Measurements from ENCODE around the gene SLC49A3. TPM values are rescaled to one million over a fixed set of nuclear protein-coding genes. Genes with fewer than 3 reads are reported as not detected.

SLC49A3 gene
- total and polyA plus RNA-seq, 2 of the 13 experiments (the other 11 are each of a cell fraction or from before 2014, with no cell fraction given), result 0.07 to 0.17 TPM

DNA sequence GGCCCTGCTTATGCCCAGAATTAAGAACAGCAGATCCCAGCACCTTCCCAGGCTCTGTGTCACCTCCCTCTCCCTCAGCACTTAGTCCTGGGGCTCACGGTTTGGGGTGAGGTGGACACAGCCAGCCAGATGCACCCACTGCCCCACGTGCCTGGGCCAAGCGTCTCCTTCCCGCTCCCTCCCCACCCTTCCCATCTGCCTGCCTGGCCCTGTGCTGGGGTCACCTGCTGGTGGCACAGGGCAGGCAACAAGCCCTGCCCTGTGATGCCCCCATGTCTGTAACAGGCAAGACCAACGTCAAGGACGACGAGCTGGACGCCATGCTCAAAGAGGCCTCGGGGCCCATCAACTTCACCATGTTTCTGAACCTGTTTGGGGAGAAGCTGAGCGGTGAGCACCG is 9.3 kb downstream of the SLC49A3 start:
- WGBS (ENCODE audit: low lambda C conversion rate), result no CpG with 5 or more reads among the region's 11 CpGs
- no peaks in the 10 kb centered on the region for H3K27me3 ChIP-seq (ENCODE audit: control insufficient read depth in 1 of 2, insufficient read depth in 2 of 2, low read length in 2 of 2)
- in situ Hi-C loops (cut with HindIII; ENCODE audit: extremely low pct_ligation_motif_present, low pct_unique_long_range_greater_than_20kb) (no loop called here), intact Hi-C loops (cut with micrococcal nuclease; ENCODE audit: unreplicated experiment) (loop anchor here (10.0 kb wide), 1 partner anchor 205 kb away; no protein-coding TSS in a partner anchor)
- DNase-seq (ENCODE audit: low spot score) (no peak), FAIRE-seq (no peak), ATAC-seq (no peak)
- peaks cover 7% of the 10 kb centered on the region for H3K79me2 ChIP-seq (ENCODE audit: insufficient read depth, low read length)
- BruUV-seq (replicated peaks), result no TSS peak
- H3K4me1 ChIP-seq (ENCODE audit: insufficient read depth, low read length), result peaks cover 88% of the 10 kb centered on the region
- no peak overlapping the region for H2AFZ ChIP-seq (ENCODE audit: low read length)
- no peaks in the 10 kb centered on the region for H3K9me3 ChIP-seq (ENCODE audit: low read length)
- no peaks in the 10 kb centered on the region for H3K36me3 ChIP-seq (replicated peaks in 1 of 2; ENCODE audit: control insufficient read depth in 1 of 2, insufficient read depth in 2 of 2, low read length in 2 of 2)
- H3K4me2 ChIP-seq (ENCODE audit: low read depth, low read length), result no peak overlapping the region
- POLR2A ChIA-PET, result interaction anchor here (1.3 kb wide), 1 partner anchor 8 kb away, joined by 7 read pairs; no protein-coding TSS in a partner anchor
- TF ChIP-seq ZNF629 (CRISPR knock-in tag; conservative IDR thresholded peaks at IDR 0.05) (no peak), ARNTL (CRISPR knock-in tag; IDR thresholded peaks at IDR 0.05) (no peak), ZNF572 (CRISPR knock-in tag; IDR thresholded peaks at IDR 0.05) (0 out of 2 replicates have a peak, but pooled peaks have one; percentile 7), POLR2A (IDR thresholded peaks at IDR 0.05; ENCODE audit: insufficient read depth in 1 of 2, low read depth in 2 of 2, low read length in 2 of 2) (peak in 1 of 2 experiments; percentile 24; a peak in 1 of 4 replicates), RAD21 (CRISPR knock-in tag; IDR thresholded peaks at IDR 0.05) (no peak), ZSCAN22 (CRISPR knock-in tag; IDR thresholded peaks at IDR 0.05) (no peak), FOXJ3 (CRISPR knock-in tag; IDR thresholded peaks at IDR 0.05; ENCODE audit: borderline replicate concordance) (no peak), ZNF761 (CRISPR knock-in tag; conservative IDR thresholded peaks at IDR 0.05) (no peak), ZNF235 (CRISPR knock-in tag; IDR thresholded peaks at IDR 0.05; ENCODE audit: borderline replicate concordance) (no peak), CEBPB (IDR thresholded peaks at IDR 0.05; ENCODE audit: borderline replicate concordance, low read depth, low read length) (no peak), REXO4 (CRISPR knock-in tag; IDR thresholded peaks at IDR 0.05; ENCODE audit: borderline replicate concordance) (no peak), SP4 (CRISPR knock-in tag; IDR thresholded peaks at IDR 0.05) (peak; percentile 42; the same call in 1 of the 2 replicates), ETS1 (CRISPR knock-in tag; IDR thresholded peaks at IDR 0.05) (no peak), AGO2 (optimal IDR thresholded peaks at IDR 0.05; ENCODE audit: low read depth, low read length) (peak; percentile 2), HNRNPL (IDR thresholded peaks at IDR 0.05; ENCODE audit: low read depth, low read length) (0 out of 2 replicates have a peak, but pooled peaks have one; percentile 49), TBP (CRISPR knock-in tag; IDR thresholded peaks at IDR 0.05) (no peak)
- TF ChIP-seq, protein P1, sequence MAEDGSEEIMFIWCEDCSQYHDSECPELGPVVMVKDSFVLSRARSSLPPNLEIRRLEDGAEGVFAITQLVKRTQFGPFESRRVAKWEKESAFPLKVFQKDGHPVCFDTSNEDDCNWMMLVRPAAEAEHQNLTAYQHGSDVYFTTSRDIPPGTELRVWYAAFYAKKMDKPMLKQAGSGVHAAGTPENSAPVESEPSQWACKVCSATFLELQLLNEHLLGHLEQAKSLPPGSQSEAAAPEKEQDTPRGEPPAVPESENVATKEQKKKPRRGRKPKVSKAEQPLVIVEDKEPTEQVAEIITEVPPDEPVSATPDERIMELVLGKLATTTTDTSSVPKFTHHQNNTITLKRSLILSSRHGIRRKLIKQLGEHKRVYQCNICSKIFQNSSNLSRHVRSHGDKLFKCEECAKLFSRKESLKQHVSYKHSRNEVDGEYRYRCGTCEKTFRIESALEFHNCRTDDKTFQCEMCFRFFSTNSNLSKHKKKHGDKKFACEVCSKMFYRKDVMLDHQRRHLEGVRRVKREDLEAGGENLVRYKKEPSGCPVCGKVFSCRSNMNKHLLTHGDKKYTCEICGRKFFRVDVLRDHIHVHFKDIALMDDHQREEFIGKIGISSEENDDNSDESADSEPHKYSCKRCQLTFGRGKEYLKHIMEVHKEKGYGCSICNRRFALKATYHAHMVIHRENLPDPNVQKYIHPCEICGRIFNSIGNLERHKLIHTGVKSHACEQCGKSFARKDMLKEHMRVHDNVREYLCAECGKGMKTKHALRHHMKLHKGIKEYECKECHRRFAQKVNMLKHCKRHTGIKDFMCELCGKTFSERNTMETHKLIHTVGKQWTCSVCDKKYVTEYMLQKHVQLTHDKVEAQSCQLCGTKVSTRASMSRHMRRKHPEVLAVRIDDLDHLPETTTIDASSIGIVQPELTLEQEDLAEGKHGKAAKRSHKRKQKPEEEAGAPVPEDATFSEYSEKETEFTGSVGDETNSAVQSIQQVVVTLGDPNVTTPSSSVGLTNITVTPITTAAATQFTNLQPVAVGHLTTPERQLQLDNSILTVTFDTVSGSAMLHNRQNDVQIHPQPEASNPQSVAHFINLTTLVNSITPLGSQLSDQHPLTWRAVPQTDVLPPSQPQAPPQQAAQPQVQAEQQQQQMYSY (CRISPR knock-in tag; IDR thresholded peaks at IDR 0.05), result no peak
- TF ChIP-seq, protein P2, sequence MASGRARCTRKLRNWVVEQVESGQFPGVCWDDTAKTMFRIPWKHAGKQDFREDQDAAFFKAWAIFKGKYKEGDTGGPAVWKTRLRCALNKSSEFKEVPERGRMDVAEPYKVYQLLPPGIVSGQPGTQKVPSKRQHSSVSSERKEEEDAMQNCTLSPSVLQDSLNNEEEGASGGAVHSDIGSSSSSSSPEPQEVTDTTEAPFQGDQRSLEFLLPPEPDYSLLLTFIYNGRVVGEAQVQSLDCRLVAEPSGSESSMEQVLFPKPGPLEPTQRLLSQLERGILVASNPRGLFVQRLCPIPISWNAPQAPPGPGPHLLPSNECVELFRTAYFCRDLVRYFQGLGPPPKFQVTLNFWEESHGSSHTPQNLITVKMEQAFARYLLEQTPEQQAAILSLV (CRISPR knock-in tag; IDR thresholded peaks at IDR 0.05; ENCODE audit: borderline replicate concordance), result no peak
- H4K20me1 ChIP-seq (ENCODE audit: insufficient read depth, low read length), result no peaks in the 10 kb centered on the region
- H3K9ac ChIP-seq (ENCODE audit: insufficient read depth, low read depth, low read length), result no peak overlapping the region
- CTCF ChIA-PET (ENCODE audit: low intra/inter-chr PET ratio, low total read pairs), result no interaction called here
- no peak overlapping the region for H3K4me3 ChIP-seq (replicated peaks in 1 of 3; ENCODE audit: insufficient read depth in 1 of 3, low read depth in 2 of 3, low read length in 3 of 3)
- H3K27ac ChIP-seq (ENCODE audit: extremely low read length, insufficient read depth, low read length), result no peak overlapping the region
